Putamen (tissue), 1 donor: ENCODE measurements around the gene RTP5.
"Not testable (repeated sequence)": the region's sequence is repeated elsewhere in the genome, so short reads cannot be mapped to it uniquely, and the experiment has no call there.

Experiments
- DNase-seq: peaks from one replicate; pipeline ENCODE4 v3.0.0-alpha.2; 2016; ENCODE audit warnings: low spot score

The RTP5 gene

DNA sequence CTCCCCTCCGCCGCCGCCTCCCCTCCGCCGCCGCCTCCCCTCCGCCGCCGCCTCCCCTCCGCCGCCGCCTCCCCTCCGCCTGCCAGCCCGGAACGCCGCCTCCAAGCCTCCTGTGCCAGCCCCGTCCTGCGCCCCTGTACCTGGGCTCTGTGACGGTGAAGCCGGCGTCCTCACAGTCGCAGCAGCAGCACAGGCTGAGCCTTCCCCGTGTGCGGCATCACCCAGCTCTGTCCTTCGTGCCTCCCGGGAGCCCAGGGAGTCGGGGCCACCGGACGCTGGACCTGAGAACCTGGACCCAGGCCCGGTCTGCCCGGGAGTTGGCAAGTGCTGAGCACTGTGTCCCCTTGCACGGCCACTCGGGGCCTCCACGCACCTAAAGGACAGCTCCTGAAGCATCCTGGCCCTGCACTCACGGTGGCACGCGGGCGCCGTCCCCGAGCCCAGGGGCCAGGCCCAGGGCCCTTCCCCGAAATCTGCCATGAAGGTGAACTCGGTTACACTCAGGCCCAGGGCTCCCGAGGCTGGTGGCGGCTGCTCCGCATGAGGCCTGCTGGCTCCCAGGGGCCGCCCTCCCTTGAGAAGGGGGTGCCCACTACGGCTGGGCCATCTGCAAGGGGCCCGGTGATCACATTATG lies 32.9 kb downstream of the RTP5 start:
- no peak for DNase-seq

DNA sequence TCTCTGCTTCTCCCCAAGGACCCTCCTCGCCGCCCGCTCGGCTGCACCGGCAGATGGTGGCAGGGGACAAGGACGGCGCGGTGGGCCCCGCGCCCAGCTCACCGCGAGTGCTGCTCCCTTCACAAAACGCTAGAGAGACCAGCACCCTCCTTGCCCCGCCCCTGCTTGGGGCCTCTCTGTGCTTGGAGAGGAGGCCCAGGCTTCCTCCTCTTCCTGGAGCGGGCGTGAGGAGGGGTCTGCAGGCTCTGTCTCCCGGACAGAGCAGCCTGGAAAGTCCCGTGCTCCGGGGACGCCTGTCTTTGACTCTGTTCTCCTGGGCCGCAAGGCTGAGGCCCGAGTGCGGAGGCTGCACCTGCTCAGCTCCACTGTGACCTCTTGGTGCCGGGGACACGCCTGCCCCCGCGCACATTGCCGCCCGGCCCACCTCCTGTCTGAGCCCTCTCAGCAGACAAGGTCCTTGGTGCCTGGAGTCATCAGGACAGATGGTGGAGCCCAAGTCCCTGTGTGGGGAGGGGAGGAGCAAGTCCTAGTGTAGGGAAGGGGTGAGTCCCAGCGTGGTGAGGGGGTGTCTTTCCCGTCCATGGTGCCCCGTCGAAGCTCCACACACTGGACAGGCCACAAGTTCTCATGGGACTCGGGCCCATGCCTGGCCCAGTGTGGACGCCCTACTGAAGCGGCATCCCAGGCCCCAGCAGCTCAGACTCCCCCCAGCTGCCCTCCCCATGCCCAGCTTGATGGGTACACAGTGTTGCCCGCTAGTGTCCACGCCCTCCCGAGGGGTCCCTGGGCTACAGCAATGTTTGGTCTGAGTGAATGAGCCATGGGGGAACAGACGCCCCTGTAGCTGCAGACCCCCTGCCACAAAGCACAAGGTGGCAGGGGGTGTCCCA lies 33.8 kb downstream of the RTP5 start:
- DNase-seq: no peak

DNA sequence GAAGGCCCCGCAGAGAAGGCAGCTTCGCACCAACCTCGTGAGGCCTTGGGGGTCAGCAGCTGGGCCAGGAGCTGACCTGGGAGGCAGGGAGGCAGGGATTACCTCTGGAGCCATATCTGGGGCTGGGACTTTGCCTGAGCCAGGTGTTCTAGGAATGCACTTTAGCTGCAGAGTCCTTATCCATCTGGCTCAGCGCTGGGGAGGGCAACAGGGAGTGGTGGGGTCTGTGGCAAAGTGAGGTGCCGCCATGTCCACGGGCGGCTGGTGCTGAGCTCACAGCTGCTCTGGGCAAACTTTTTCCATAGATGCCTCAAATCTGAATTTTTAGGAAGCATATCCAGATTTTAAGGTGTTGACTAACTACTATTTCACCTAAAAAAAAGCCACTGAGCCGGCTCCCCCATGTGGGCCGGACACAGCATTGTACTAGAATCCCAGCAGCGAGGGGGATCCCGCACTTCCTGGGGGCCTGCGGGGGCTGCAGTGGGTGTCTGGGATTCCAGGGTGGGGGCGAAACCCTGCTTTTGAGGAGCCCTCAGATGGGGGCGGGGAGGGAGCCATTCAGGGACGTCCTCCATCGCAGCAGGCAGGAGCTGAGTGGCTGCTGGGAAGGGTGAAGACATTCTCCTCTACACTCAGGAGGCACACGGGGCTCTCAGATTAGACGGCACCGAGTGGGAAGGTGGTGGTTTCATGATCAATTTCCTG lies 34.6 kb downstream of the RTP5 start:
- no peak for DNase-seq

DNA sequence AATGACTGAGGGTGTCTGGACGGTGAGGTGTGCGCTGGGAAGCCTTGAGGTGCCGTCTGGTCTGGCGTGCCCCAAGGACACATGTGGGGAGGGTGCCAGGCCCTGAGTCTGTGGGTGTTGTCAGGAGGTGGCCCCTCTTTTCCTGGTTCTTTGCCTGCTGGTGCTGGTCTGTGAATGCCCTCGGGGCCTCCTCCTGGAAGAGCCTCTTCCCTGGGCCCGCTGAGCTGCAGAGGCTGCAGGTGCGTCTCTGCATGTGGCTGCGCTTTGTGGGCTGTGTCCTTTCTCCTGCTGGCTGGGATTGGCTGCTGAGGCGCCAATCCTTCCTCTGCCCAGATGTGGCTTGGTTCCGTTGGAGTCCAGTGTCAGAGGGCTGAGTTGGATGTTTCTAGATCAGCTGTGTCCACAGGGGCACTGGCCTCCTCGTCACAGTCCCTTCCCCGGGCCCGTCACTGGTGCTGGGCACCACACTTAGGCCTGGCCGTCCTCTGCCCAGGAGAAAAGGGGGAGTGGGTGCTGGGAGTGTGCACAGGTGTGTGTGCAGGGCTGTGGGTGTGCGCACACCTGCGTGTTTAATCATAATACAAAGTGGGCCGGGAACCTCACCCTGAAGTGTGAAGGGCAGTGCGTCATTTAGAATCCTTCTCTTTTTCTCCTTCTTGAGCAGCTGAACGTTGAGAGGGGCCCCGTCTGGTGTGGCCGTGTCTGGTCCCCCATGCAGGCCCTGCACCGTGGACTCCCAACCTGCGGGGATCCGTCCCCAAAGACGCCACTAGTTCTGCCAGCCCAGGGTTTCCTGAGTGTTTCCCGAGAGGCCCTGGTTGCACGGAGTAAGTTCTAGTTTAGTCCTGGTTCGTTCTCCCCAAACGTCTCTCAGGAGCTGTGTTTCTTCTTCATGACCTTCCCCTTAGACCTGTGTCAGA lies 35.5 kb downstream of the RTP5 start:
- DNase-seq: no peak

DNA sequence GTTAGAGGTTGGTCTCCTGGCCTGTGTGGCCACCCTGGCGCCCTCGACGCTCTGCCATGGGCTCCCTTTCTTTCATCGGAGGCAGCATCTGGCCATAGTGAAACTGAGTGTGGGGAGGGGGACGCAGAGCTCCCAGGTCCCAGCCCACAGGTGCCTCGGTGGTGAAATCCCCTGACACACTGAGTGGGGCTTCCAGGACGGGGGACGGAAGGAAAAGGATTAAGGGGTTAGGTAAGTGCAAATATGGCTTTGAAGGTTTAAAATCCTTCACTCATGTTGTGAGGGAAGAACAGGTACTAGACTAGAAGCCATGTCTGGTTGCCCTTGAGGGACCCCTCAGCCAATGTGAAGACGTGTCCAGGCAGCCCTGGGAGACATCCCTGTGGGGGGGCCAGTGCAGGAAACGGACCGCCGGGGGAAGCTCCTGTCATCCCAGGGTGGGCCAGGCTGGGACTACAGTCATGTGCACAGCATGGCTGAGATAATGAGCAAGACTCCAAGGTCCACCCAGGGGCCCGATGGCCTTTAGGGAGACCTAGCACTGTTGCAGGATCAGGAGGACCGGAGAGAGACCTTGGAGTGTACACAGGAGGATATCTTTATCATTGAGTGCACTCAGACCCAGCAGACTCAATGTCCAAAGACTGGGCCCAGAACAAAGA lies 36.3 kb downstream of the RTP5 start:
- DNase-seq: no peak

DNA sequence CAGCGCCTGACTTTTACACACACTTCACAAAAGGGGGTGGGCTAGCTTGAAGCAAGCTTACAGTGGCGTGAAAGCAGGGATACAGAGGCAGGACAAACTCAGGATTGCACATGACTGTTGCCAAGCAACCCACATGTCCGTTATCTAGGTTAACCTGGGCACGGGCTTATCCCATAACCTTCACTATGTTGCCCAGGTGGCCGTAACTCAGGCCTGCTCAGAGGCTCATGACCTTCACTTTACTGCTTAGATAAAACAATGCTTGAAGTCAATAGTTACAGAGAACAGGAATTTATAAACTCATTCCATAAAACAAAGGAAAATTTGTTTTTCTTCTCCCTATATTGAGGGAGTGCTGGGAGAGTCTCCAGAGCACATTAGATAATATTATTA lies 36.8 kb downstream of the RTP5 start:
- not testable (repeated sequence) for DNase-seq

DNA sequence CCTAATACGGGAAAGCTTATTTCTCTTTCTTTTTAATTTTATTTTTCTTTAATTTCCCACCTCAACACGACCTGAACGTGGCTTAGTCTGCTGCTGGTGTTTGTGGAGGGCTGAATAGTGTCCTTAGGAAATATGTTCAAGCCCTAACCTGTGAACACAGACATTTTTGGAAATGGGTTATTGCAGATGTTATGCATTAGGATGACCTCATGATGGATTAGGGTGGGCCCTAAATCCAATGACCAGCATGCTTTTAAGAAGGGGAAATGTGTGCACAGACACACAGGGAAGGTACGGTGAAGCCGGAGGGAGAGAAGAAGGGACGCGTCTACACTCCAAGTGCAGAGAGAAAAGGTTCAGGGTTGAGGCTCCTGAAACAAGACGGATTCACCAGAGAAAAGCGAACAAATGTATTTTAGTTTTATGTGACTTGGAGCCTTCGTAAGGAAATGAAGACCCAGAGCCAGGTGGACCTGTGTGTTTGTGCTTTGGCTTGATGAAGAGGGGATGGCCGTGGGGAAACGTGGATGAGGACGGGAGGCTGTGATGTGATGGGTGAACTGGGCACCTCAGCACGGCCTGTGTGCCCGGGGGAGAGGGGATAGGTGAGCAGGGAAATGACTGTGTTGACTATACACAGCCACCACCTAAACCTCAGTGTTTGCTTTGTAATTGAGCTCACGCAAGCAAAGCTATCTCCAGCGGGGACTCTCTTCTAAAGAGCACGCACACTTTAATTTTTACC lies 37.5 kb downstream of the RTP5 start:
- DNase-seq: no peak

DNA sequence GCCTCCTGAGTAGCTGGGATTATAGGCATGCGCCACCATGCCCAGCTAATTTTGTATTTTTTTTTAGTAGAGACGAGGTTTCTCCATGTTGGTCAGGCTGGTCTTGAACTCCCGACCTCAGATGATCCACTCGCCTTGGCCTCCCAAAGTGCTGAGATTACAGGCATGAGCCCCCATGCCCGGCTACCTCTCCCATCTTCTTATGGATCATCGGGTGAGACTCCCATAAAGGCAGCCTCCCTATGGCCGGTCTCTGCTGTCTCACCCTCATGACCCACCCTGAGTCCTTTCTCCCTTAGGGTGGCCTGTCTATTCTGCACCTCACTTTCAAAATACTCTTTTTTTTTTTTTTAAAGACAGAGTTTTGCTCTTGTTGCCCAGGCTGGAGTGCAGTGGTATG lies 38.3 kb downstream of the RTP5 start:
- DNase-seq: not testable (repeated sequence)

DNA sequence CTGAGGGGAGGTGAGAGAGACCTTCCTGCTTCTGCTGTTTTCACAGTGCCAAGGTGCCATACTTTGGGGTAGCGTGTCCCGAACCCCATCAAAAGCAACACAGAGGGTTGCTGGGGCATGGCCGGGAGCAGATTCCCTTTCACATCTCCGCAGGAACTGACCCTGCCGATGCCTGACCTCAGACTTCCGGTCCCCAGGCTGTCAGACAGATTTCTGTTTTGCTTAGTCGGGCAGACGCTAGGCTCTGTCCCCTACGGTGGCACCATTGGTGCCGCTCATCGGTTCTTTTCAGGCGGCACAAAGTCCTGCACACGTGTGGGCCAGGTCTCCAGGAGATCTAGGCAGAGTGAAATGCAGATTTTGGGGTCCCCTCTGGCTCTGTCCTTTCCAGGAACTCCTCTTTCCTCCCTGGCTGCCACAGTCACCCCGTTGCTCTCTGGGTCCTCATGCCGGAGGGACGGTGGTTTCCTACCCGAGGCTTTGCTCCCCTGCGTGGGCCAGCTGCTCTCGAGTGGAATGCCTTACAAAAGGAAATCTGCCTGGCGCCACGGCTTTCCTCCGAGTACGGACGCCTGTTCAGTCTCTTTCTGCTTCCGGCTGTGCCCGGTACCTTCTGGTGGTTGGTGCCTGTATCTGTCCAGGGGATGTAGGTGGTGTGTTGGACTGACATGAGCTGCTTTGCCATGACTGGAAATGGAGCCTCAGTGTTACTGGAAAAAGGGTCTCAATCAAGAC lies 39.3 kb downstream of the RTP5 start:
- no peak for DNase-seq

DNA sequence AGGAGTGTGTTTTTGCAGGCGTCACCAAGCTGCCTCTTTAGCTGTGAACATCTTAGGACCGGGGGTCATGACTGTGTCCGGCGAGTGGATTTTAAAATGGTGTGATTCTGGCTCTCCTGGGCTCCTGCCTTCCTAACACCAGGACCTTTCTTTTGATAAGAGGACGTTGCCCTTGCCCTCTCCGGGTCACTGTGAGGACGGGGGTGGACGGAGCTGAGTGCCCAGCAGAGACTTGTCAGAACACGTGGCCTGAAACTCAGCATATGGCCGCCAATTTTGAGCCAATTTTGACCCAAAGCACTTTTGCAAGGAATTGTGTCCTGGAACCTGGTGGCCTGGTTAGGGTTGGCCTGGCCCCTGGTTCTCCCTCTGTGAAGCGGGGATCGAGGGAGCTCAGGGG lies 40.2 kb downstream of the RTP5 start:
- DNase-seq: no peak

DNA sequence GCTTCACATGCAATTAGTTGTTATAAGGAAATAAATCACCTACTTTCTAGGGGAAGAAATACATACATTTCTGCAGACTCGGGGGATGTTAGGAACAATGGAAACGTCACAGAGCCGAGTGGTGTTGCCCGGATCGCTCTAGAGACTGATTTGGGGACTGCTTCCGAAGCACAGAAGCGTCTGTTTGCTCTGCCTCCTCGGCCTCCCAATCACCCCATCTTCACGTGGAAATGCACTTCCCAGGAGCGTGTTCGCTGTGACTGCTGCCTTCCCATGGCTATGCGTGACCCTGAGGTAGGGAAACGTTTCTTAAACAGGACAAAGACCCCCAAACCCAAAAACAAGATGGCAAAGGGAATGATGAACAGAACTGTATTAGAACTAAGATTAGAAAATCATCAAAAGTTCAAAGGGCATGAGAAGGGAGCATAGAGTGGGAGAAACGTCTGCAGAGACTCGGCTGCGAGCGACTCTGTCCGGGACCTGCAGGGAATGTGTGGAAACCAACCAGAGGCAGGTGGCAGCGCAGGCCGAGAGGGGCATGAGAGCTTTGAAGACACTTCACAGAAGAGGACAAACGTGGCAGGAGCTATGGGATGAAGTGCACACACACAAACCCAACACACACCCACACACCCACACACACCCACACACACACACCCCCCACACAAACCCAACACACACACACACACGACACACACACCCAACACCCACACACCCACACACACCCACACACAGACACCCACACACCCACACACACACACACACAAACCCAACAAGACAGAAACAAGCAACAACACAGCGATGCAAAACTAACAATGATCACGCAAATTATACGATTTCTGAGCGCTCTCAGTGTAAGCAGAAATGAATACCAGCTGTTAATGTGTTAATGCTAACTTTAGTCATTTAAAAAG lies 41.3 kb downstream of the RTP5 start:
- DNase-seq: no peak

DNA sequence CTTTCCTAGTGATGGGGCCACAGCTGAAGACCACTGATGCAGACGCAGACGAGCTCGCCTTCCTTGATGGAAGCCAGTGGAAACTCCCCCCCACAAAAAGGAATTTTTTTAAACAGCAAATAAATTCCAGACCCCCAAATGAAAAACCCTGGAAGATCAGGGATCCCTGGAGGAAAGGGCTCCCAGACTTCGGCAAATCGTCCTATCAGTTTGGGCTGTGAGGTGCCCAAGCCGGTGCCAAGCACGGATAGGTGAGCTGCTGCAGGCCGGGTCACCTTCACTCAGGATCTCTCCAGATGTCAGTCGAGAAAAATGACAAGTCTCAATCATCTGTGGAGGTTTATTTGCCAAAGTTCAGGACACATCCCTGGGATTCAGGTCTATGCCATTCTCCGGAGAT lies 42.0 kb downstream of the RTP5 start:
- DNase-seq: no peak

DNA sequence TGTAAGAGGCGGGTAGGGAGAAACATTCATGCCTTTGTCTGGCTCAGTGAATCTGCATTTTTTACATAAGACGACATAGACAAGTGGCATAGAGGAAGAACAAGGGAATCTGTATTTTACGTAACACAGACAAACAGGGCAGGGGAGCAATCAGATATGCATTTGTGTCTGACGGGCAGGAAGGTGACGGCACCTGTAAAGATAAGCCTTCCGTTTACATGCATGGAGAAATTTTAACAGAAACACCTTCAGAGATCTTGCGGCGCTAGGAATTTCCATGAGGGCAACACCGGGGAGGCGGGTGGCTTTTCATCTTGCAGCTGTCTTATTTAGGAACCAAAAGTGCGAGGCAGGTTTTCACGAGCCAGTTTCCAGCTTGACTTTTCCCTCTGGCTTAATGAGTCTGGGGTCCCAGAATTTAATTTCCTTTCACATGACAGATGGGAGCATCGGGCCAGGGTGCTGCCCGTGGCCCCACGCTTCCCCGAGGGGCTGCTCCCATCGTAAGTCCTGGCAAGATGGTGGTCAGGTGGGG lies 42.6 kb downstream of the RTP5 start:
- no peak for DNase-seq

DNA sequence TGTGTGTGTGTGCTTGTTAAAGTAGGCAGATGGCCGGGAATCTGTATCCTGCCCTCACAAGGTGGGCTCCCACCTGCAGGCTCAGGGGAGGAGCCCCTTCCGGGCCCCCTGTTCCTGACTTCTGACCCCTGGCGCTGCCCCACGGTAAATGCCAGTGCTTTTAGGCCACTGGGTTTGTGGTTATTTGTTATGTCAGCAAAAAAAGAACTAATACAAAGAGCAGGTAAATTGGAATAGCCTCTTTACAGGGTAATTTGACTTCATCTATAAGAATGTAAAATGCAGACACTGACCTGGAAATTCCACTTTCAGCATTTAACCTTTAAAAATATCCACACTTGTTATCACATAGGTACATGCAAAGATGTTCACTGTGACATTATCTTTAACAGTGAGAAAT lies 44.2 kb downstream of the RTP5 start:
- no peak for DNase-seq

DNA sequence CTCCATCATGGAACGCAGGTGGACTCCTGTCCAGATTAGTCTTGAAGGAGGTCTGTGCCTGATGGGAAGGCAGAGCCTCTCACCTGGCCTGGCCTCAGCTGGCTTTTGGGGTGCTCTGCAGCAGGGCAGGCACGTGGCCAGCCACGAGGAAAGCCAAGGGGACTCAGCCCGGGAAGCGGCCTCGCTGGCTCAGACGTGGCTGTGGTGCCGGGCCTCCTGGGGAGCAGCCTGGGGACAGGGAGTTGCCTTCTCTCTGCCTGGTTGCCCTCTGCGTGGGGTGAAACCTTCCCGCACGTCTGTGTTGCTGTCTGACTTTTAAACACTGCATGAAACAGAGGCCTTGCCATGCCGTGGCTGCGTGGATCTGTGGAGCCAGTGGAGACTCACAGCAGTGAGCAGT lies 45.0 kb downstream of the RTP5 start:
- no peak for DNase-seq

DNA sequence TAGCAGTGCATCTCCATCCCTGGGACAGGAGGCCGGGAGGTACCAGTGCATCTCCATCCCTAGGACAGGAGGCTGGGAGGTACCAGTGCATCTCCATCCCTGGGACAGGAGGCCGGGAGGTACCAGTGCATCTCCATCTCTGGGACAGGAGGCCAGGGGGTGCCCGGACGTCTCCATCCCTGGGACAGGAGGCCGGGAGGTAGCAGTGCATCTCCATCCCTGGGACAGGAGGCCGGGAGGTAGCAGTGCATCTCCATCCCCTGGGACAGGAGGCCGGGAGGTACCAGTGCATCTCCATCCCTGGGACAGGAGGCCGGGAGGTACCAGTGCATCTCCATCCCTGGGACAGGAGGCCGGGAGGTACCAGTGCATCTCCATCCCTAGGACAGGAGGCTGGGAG lies 52.1 kb downstream of the RTP5 start:
- DNase-seq: not testable (repeated sequence)

DNA sequence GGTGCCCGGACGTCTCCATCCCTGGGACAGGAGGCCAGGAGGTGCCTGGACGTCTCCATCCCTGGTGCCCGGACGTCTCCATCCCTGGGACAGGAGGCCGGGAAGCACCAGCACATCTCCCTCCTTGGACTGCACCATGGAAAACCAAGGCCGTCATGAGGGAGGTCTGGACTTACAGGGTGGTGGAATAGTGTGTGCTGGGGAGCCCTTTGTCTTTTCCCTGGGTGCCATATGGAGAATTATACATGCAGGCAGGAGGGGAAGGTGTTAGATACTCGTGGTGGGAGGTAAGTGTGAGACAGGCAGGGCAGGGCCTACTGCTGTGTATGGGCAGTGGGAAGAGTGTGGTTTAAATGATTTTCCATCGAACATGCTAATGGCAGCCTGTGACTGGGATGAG lies 52.9 kb downstream of the RTP5 start:
- DNase-seq: no peak

DNA sequence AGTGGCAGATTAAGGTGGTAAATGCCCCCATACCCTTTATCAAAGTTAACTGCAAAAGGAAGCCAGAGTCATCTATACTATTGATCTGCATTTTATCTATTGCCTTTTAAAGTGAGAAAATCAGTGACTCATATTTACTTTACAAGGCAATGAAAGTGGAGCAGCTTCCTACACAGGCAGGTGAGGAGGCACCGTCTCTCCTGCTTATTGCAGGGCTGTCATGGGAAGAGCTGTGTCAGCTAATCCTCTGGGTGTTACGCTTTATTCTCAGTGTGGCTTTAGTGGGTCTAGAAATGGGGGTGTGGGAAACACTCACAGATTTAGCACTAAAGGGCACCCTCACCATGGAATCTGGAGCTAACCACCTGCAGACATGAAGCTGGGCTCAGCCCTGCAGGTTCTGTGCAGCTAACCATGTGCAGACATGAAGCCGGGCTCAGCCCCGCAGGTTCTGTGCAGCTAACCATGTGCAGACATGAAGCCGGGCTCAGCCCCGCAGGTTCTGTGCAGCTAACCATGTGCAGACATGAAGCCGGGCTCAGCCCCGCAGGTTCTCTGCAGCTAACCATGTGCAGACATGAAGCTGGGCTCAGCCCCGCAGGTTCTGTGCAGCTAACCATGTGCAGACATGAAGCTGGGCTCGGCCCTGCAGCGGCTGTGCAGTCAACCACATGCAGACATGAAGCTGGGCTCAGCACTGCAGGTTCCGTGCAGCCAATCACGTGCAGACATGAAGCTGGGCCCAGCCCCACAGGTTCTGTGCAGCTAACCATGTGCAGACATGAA lies 53.5 kb downstream of the RTP5 start:
- DNase-seq: peak; percentile 36
